Naive thymus-derived CD8-positive, alpha-beta T cell (primary cell): ENCODE measurements around the gene COX18. TPM values are rescaled to one million over a fixed set of nuclear protein-coding genes. Genes with fewer than 3 reads are reported as not detected.

ENCODE experiments used
- ATAC-seq, 2 donors: fragments of 150-1000 bp; cut with Tn5 transposase in 1 of 2; sonication (Bioruptor Pico), chemical (Tn5 transposase) in 1 of 2; 1 replicate in 1 of 2; 2 replicates in 1 of 2; pipeline ENCODE4 v1.10.0; 2021; ENCODE audit warnings: mild to moderate bottlenecking in 2 of 2, moderate library complexity in 2 of 2
- POLR2A ChIA-PET: fragments of 350-600 bp; sonication (Branson Sonifier 250); formaldehyde crosslinking; loops from one replicate; lab custom pipeline; 2021; ENCODE audit warnings: antibody characterized with exemption; lab: Charles Lee
- DNase-seq, 10 donors: peaks; one replicate each; pipeline versions ENCODE4 v3.0.0 to v3.0.0-alpha.2; 2020 to 2022
- H3K27ac Mint-ChIP-seq, 10 donors: one replicate each; pipeline ENCODE4 v1.8.0; 2020 to 2022; ENCODE audit warnings: mild to moderate bottlenecking in 10 of 10, mixed read lengths in 10 of 10, moderate library complexity in 4 of 10, inconsistent platforms in 1 of 10
- H3K27me3 Mint-ChIP-seq, 5 donors: one replicate each; pipeline ENCODE4 v1.8.0; 2021 to 2022; ENCODE audit warnings: mixed read lengths in 5 of 5
- H3K36me3 Mint-ChIP-seq, 3 donors: one replicate each; pipeline ENCODE4 v1.8.0; 2020 to 2022; ENCODE audit warnings: mixed read lengths in 3 of 3, mild to moderate bottlenecking in 2 of 3, inconsistent platforms in 1 of 3
- H3K4me1 Mint-ChIP-seq, 4 donors: one replicate each; pipeline ENCODE4 v1.8.0; 2021 to 2022; ENCODE audit warnings: mixed read lengths in 4 of 4
- H3K4me3 Mint-ChIP-seq, 10 donors: one replicate each; pipeline ENCODE4 v1.8.0; 2020 to 2022; ENCODE audit warnings: mild to moderate bottlenecking in 10 of 10, mixed read lengths in 10 of 10, moderate library complexity in 6 of 10, inconsistent platforms in 1 of 10
- H3K9me3 Mint-ChIP-seq, 9 donors: one replicate each; pipeline ENCODE4 v1.8.0; 2020 to 2022; ENCODE audit warnings: mixed read lengths in 9 of 9, mild to moderate bottlenecking in 3 of 9, inconsistent platforms in 1 of 9, moderate library complexity in 1 of 9
- polyA plus RNA-seq, 3 donors: library from polyadenylated mRNA; unstranded; fragments of 300-500 nt; fragmentation: Illumina TruSeq; gene quantifications; one replicate each; pipeline ENCODE4 v1.2.3, GENCODE V29; 2021
- total RNA-seq, 8 experiments: library from RNA in 2 of 8; stranded (reverse) in 2 of 8; gene quantifications; one replicate each; pipeline ENCODE4 v1.2.3 and lab custom pipeline; 2021 to 2026

COX18 gene
- total and polyA plus RNA-seq, 5 experiments from 2014 or later: 5.0 to 20.2 (median 8.4) TPM

DNA sequence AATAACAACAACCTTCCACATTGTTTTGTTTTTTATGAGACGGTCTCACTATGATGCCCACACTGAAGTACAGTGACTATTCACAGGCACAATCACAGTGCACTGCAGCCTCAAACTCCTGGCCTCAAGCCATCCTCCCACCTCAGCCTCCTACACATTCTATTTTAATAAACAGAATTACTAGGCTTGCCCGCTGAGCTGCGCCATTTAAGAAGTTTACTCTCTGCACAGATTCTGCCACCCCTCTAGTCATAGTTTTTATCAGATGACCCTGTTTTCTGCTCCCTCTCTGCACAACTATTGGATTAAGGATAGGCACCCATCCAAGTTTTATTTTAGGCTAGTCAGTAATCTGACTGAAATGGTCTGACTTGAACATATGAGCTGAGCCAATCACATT, 11.3 kb upstream of the COX18 start:
- no peaks in the 10 kb centered on the region for H3K27me3 Mint-ChIP-seq
- H3K4me3 Mint-ChIP-seq: no peak overlapping the region
- H3K9me3 Mint-ChIP-seq: no peaks in the 10 kb centered on the region
- H3K27ac Mint-ChIP-seq: peak overlapping the region in 6 of 10 donors; percentile 10 to 79 (median 64)
- H3K4me1 Mint-ChIP-seq: peaks cover 0 to 6% (median 4%) of the 10 kb centered on the region in 4 donors
- peaks cover 4 to 76% (median 23%) of the 10 kb centered on the region in 3 donors for H3K36me3 Mint-ChIP-seq
- DNase-seq (no peak), ATAC-seq (no peak)
- POLR2A ChIA-PET: interaction anchor here (1.0 kb wide), 1 partner anchor 9 kb away, joined by 7 read pairs; no protein-coding TSS in a partner anchor

DNA sequence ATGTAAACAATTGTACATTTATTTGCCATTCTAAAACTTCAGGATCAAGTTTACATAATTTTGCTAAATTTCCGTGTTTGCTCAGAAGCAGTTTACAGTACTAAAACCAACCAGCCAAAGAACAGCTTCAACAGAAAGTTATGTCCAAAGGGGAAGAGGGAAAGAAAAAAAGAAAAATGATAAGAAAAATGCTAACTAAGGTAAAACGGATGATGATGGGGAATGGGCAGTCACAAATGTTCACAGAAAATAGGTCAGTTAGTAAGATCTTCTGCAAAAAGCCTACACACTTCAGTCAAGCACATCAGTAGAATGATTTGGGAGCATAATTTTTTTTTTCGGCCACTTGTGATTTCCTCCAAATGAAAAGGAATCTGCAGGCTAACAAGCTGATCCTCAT, 6.3 kb upstream of the COX18 start:
- H3K27me3 Mint-ChIP-seq: no peaks in the 10 kb centered on the region
- peaks cover 0 to under 1% (median 0%) of the 10 kb centered on the region in 4 donors for H3K4me1 Mint-ChIP-seq
- ATAC-seq (no peak), DNase-seq (no peak)
- H3K27ac Mint-ChIP-seq: peak overlapping the region in 4 of 10 donors; percentile 13 to 65 (median 20)
- POLR2A ChIA-PET: no interaction called here
- no peaks in the 10 kb centered on the region for H3K9me3 Mint-ChIP-seq
- H3K4me3 Mint-ChIP-seq: no peak overlapping the region
- H3K36me3 Mint-ChIP-seq: peaks cover 0 to 52% (median 10%) of the 10 kb centered on the region in 3 donors

DNA sequence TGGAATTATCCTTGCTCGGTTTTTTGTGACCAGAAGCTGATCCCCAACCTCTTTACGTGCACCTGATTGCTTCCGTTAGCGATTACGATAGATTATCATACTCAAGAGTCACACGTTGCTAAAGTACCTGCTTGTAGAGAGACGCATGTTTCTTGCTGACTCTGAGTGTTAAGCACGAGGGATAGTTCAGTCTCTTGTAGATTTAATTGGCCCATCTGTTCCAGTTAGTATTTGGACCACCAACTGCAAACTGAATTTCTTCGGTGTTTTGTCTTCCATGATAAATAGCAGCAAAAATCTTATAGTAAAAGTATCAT, 516 bp upstream of the COX18 start:
- ATAC-seq (peak; percentile 2 to 22), DNase-seq (no peak)
- POLR2A ChIA-PET: interaction anchor here (0.7 to 4.3 kb wide), 7 partner anchors 10 to 194 kb away, joined by 3 to 31 read pairs (median 4); partner anchors contain the start of gene ANKRD17
- Mint-ChIP-seq H3K27me3 (no peaks in the 10 kb centered on the region), H3K27ac (peak overlapping the region; percentile 95 to 100 (median 98)), H3K9me3 (no peaks in the 10 kb centered on the region), H3K4me3 (peak overlapping the region; percentile 81 to 93 (median 91)), H3K36me3 (peaks cover 0 to 15% (median 0%) of the 10 kb centered on the region in 3 donors), H3K4me1 (peaks cover 17 to 44% (median 38%) of the 10 kb centered on the region in 4 donors)

DNA sequence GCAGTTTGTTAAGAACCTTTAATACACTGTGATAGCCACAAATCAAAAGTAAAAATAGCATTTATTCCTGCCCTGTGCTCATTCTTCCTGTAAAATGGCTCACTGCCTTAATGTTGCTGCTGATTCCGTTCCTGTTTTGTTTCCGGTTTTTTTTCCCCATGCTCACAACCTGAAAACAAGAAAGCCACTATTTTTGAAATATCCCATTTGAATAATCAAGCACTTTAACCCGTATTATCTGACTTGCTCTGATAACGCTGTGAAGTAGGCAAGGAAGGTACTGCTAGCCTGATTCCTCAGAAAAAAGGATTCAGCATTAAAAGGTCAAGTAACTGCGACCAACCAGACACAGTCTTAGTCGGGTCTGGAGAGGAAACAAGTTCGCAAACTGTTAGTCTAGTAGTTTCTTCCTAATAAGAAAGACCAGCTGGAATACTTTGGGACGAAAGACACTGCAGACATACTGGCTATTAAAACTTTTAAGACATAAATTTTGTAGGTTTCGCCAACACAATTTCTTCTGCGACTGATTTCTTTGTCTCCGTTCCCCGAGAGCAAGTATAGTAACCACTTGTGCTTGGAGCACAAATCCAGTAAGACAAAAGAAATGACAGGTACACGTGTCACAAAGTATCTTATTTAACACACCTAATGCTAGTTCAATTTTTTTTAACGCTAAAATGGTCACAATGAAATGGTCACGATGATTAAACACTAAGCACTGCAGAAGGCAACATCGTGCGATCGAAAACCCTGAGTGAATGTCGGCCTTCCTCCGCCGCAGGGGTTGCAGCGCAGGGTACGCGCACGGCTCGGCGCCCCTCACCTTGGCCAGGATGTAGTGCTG, 802 bp downstream of the COX18 start:
- Mint-ChIP-seq H3K27ac (peak overlapping the region; percentile 95 to 100 (median 98)), H3K4me1 (peaks cover 21 to 53% (median 45%) of the 10 kb centered on the region in 4 donors), H3K4me3 (peak overlapping the region; percentile 81 to 93 (median 91)), H3K36me3 (peaks cover 0 to 19% (median 7%) of the 10 kb centered on the region in 3 donors), H3K27me3 (no peaks in the 10 kb centered on the region), H3K9me3 (no peaks in the 10 kb centered on the region)
- DNase-seq (peak in 3 of 10 donors; percentile 36 to 54 (median 41)), ATAC-seq (peak in 1 of 2 donors; percentile 7)
- POLR2A ChIA-PET: interaction anchor here (0.5 to 4.3 kb wide), 5 partner anchors 21 to 191 kb away, joined by 3 to 31 read pairs (median 5); partner anchors contain the start of gene ANKRD17

DNA sequence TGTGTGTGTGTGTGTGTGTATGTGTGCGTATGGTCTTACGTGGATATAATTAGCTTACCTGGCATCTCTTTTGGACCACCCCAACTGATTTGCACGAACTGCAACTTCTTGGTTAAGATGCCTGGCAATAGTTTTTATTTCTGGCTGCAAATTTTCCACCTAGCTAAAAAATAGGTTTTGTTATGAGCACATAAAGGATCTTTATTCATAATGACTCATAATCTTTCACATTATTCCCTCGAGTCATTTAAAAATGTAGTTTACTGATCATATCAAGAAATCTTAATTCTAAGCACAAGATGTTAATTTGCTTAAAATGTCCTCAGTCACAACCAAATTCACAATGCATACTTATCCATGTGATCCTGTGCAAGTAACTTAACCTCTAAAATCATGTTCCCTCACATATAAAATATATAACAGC, 1.5 kb downstream of the COX18 start:
- Mint-ChIP-seq H3K4me1 (peaks cover 23 to 56% (median 48%) of the 10 kb centered on the region in 4 donors), H3K27ac (peak overlapping the region; percentile 95 to 100 (median 98)), H3K9me3 (no peaks in the 10 kb centered on the region), H3K4me3 (peak overlapping the region; percentile 81 to 93 (median 91)), H3K27me3 (no peaks in the 10 kb centered on the region), H3K36me3 (peaks cover 0 to 24% (median 7%) of the 10 kb centered on the region in 3 donors)
- POLR2A ChIA-PET: interaction anchor here (0.5 to 4.3 kb wide), 6 partner anchors 20 to 191 kb away, joined by 3 to 31 read pairs (median 4); partner anchors contain the start of gene ANKRD17
- DNase-seq: peak in 1 of 10 donors; percentile 3
- no peak for ATAC-seq

DNA sequence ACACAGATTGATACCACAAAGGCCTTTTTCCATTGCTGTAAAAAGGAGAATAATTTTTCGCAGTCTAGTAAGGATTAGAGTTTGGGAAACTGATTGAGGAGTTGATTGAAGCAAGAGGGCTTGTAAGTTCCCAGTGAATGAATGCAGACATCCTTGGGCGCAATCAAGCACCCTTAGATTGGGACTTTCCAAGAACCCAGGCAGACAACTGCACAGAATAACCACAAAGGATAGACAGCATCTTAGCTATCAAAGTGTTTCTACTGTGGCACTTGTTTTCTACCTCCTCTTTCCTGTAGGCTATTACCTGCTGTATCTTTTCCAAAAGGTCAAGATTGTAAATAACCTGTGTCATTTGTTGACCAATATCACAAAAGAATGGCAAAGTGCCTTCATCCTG, 2.6 kb downstream of the COX18 start:
- POLR2A ChIA-PET: interaction anchor here (1.2 to 1.9 kb wide), 3 partner anchors 22 to 191 kb away, joined by 3 to 6 read pairs (median 6); partner anchors contain the start of gene ANKRD17
- Mint-ChIP-seq H3K27ac (peak overlapping the region; percentile 91 to 100 (median 96)), H3K9me3 (no peaks in the 10 kb centered on the region), H3K4me3 (peak overlapping the region in 9 of 10 donors; percentile 33 to 64 (median 40)), H3K36me3 (peaks cover 0 to 35% (median 9%) of the 10 kb centered on the region in 3 donors), H3K27me3 (no peaks in the 10 kb centered on the region), H3K4me1 (peaks cover 23 to 60% (median 50%) of the 10 kb centered on the region in 4 donors)
- ATAC-seq: peak in 1 of 2 donors; percentile 7
- DNase-seq: peak in 5 of 10 donors; percentile 14 to 47 (median 21)

DNA sequence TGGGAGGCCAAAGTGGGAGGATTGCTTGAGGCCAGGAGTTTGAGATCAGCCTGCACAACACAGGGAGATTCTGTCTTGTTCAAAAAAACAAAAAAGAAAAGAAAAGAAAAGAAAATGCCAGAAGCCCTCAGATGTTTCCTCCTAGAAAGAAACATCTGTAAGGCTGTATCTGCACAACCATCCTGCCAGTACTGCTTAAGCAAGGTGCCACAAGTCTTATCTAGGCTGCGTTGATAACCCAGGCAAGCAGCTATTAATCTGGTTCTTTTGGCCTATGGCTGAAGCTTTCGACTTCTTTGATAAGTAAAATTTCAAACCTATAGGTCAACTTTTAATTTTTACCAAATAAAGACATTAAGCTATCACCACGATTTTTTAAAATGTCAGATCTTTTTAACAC, 3.1 kb downstream of the COX18 start:
- Mint-ChIP-seq H3K4me3 (peak overlapping the region in 9 of 10 donors; percentile 44 to 75 (median 56)), H3K36me3 (peaks cover 0 to 40% (median 12%) of the 10 kb centered on the region in 3 donors), H3K27ac (peak overlapping the region; percentile 66 to 99 (median 92)), H3K27me3 (no peaks in the 10 kb centered on the region), H3K4me1 (peaks cover 23 to 63% (median 50%) of the 10 kb centered on the region in 4 donors), H3K9me3 (no peaks in the 10 kb centered on the region)
- ATAC-seq (no peak), DNase-seq (no peak)
- POLR2A ChIA-PET: interaction anchor here (1.7 to 1.9 kb wide), 2 partner anchors 23 to 192 kb away, joined by 6 read pairs; partner anchors contain the start of gene ANKRD17

DNA sequence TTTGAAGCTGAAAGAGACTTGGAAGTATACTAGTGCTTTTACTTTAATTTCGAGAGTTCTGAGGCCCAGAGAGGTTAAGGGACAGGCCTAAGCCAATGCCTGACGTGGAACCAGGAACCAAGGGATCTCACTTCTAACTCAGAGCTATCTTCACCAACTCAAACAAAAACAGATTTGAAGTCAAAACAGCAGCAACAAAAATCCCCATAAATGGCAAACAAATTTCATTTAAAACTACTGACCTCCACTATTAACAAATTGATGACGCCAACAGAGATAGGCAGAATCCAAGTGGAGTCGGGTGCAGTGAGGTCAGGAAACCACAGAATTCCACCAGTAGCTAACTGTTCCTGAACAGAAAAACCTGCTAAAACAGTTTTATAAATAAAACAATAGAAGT, 5.0 kb downstream of the COX18 start:
- no peak for DNase-seq
- H3K4me3 Mint-ChIP-seq: peak overlapping the region in 1 of 10 donors; percentile 22
- H3K36me3 Mint-ChIP-seq: peaks cover 0 to 59% (median 22%) of the 10 kb centered on the region in 3 donors
- ATAC-seq: no peak
- POLR2A ChIA-PET: interaction anchor here (1.0 kb wide), 1 partner anchor 13 kb away, joined by 4 read pairs; no protein-coding TSS in a partner anchor
- no peaks in the 10 kb centered on the region for H3K27me3 Mint-ChIP-seq
- no peaks in the 10 kb centered on the region for H3K9me3 Mint-ChIP-seq
- peak overlapping the region in 6 of 10 donors; percentile 17 to 95 (median 54) for H3K27ac Mint-ChIP-seq
- peaks cover 20 to 60% (median 47%) of the 10 kb centered on the region in 4 donors for H3K4me1 Mint-ChIP-seq

DNA sequence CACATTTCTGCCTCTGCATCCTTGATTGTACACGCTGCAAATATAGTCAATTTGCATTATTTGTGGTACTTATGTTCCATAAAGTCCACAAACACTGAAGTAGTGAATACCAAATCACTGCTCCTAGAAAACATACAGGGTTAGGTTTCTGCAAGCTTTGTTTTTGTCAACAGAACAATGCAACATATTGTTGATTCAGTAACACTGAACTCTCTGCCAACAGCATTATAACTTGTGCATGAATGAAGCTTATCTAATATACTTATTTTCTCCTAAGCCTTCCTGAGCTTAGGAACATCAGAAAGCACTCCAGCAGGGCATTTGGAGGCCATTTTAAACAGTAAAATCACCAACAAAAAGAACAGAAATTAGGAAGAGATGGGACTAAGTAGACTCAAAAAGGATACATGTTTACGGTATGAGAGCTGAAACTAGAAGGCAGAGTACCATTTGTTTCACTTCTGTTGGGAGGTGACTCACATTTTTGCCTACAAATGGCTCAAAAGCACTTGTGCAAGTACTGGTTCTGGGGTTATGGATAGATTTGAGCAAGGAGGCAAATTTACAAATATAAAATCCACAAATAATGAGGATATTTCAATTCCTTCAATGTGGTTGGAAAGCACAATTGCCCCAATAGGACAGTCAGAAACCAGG, 14.1 kb downstream of the COX18 start:
- DNase-seq (no peak), ATAC-seq (no peak)
- Mint-ChIP-seq H3K27me3 (no peaks in the 10 kb centered on the region), H3K4me1 (peaks cover 0 to 11% (median 3%) of the 10 kb centered on the region in 4 donors), H3K9me3 (no peaks in the 10 kb centered on the region), H3K4me3 (no peak overlapping the region), H3K36me3 (peaks cover 12 to 77% (median 43%) of the 10 kb centered on the region in 3 donors), H3K27ac (peak overlapping the region in 2 of 10 donors; percentile 48 to 51)
- POLR2A ChIA-PET: no interaction called here

DNA sequence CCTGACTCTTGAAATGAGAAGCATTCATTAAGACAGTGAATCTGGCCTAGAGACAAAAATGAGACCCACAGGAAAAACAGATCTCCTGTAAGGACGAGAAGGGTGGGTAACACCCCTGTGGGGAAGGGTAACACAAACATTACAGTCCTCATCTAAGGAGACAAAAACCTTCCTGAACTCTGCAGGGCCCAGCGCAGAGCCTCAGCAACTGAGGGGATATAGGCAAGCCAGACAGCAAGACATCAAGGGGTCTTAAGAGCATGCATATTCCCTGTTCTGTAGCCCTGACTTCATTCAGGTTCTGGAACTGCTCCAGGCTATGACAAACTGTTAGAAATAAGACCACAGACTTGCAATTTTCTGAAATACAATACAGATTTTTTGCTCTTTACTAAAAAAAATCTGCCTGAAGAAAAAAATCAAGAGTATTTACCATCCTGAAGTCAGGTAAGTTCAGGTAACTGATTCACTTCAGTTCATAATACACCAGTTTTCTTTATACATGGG, 15.5 kb downstream of the COX18 start:
- POLR2A ChIA-PET: no interaction called here

DNA sequence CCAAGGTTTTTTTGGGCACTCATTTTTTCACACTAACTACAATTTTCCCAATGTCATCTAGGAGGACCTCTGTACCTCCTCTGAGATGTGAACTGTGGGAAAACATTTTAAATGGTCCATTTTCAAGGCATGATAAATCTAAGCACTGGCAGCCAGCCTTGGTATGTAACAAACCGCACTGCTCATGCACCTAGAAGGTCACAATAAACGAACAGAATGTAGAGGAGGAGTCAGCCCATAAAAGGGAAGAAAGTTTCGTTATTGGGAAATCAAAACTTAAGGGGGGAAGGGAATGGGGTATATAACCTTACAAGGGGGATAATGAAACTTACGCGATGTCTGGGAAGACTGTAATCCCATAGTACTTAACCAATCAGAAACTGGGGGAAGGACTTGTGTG, 16.4 kb downstream of the COX18 start:
- Mint-ChIP-seq H3K27ac (no peak overlapping the region), H3K9me3 (no peaks in the 10 kb centered on the region), H3K27me3 (no peaks in the 10 kb centered on the region), H3K4me3 (no peak overlapping the region), H3K4me1 (no peaks in the 10 kb centered on the region), H3K36me3 (peaks cover 5 to 54% (median 27%) of the 10 kb centered on the region in 3 donors)
- POLR2A ChIA-PET: no interaction called here
- DNase-seq: no peak
- ATAC-seq: no peak

More for the DNA sequence above, 15.5 kb downstream of the COX18 start:
- ATAC-seq (no peak), DNase-seq (no peak)
- no peak overlapping the region for H3K4me3 Mint-ChIP-seq
- no peaks in the 10 kb centered on the region for H3K9me3 Mint-ChIP-seq
- H3K27me3 Mint-ChIP-seq: no peaks in the 10 kb centered on the region
- H3K27ac Mint-ChIP-seq: peak overlapping the region in 1 of 10 donors; percentile 2
- H3K4me1 Mint-ChIP-seq: peaks cover 0 to 8% (median under 1%) of the 10 kb centered on the region in 4 donors
- H3K36me3 Mint-ChIP-seq: peaks cover 8 to 63% (median 32%) of the 10 kb centered on the region in 3 donors

DNA sequence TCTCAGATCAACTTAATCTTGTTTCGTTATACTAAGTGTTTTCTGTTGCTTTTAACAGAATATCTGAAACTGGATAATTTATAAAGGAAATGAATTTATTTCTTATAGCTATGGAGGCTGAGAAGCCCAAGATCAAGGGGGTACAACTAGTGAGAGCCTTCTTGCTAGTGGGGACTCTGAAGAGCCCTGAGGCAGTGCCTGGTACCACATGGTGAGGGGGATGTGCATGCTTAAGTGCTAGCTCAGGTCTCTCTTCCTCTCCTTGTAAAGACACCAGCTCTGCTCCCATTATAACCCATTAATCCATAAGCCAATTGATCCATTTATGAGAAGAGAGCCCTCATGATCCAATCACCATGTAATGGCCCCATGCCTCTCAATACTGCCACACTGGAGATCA, 17.9 kb downstream of the COX18 start:
- ATAC-seq: no peak
- no peak overlapping the region for H3K4me3 Mint-ChIP-seq
- POLR2A ChIA-PET: no interaction called here
- H3K4me1 Mint-ChIP-seq: no peaks in the 10 kb centered on the region
- peaks cover 5 to 39% (median 24%) of the 10 kb centered on the region in 3 donors for H3K36me3 Mint-ChIP-seq
- no peak for DNase-seq
- H3K27me3 Mint-ChIP-seq: no peaks in the 10 kb centered on the region
- no peak overlapping the region for H3K27ac Mint-ChIP-seq
- H3K9me3 Mint-ChIP-seq: no peaks in the 10 kb centered on the region
